PC-9 (cell line): ENCODE data around the gene EPS8L2.

Source experiments
- EZH2 ChIP-seq: fragments of 200-600 bp; sonication (generic); IDR thresholded peaks from 2 replicates; pipeline ENCODE4 v1.8.0; 2017; ENCODE audit warnings: antibody characterized with exemption, low read depth
- TF ChIP-seq, protein P1 (sequence below): fragments of 200-600 bp; sonication (generic); conservative IDR thresholded peaks from 2 replicates; pipeline ENCODE4 v1.6.1; 2017; ENCODE audit warnings: mixed run types, antibody characterized with exemption, mild to moderate bottlenecking, moderate library complexity

DNA sequence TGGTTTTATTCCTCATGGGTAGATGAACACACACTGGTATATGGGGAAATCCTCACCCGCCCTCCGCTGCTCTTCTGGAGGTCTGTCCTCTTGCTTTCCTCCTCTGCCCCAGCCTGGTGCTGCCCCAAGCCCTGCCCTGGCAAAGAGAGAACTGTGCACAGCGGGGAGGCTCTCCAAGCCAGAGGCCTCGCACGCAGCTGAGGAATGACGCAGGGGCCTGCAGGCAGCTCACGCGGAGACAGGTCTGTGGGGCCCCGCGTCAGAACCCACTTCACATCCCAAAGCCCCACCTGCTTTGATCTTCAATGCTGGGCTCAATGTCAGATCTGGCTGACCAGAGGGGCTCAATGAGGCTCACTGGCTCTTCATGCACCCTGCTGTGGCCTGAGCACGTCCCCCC, 61.2 kb downstream of the EPS8L2 start:
- TF ChIP-seq, protein P1, sequence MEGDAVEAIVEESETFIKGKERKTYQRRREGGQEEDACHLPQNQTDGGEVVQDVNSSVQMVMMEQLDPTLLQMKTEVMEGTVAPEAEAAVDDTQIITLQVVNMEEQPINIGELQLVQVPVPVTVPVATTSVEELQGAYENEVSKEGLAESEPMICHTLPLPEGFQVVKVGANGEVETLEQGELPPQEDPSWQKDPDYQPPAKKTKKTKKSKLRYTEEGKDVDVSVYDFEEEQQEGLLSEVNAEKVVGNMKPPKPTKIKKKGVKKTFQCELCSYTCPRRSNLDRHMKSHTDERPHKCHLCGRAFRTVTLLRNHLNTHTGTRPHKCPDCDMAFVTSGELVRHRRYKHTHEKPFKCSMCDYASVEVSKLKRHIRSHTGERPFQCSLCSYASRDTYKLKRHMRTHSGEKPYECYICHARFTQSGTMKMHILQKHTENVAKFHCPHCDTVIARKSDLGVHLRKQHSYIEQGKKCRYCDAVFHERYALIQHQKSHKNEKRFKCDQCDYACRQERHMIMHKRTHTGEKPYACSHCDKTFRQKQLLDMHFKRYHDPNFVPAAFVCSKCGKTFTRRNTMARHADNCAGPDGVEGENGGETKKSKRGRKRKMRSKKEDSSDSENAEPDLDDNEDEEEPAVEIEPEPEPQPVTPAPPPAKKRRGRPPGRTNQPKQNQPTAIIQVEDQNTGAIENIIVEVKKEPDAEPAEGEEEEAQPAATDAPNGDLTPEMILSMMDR = no peak
- TF ChIP-seq EZH2 = no peak
